Omental fat pad (tissue), 4 donors: ENCODE data around the gene SAMD4A. TPM values are rescaled to one million over a fixed set of nuclear protein-coding genes. Genes with fewer than 3 reads are reported as not detected.

Source experiments
- ATAC-seq: fragments of 150-250 bp; one replicate; pipeline ENCODE4 v1.9.1; 2016; ENCODE audit warnings: mild to moderate bottlenecking, moderate library complexity; ENCODE audit not compliant: low FRiP score
- DNase-seq: peaks from one replicate; pipeline ENCODE4 v3.0.0-alpha.2; 2019; ENCODE audit warnings: low spot score
- total RNA-seq, 4 donors: library from RNA; depleted of rRNA; stranded (reverse); fragments of >200 nt; gene quantifications; one replicate each; pipeline ENCODE4 v1.1.0, GENCODE V29; 2016
- TF ChIP-seq, protein P1 (sequence below), 3 donors: fragments of 450-650 bp; IDR thresholded peaks; one replicate each; pipeline ENCODE4 v1.5.1; 2016 to 2017; ENCODE audit warnings: antibody characterized with exemption in 3 of 3, mild to moderate bottlenecking in 3 of 3, moderate library complexity in 2 of 3

Gene SAMD4A
- total RNA-seq, 4 donors from 2014 or later: 33.9 to 116 (median 38.3) TPM

DNA sequence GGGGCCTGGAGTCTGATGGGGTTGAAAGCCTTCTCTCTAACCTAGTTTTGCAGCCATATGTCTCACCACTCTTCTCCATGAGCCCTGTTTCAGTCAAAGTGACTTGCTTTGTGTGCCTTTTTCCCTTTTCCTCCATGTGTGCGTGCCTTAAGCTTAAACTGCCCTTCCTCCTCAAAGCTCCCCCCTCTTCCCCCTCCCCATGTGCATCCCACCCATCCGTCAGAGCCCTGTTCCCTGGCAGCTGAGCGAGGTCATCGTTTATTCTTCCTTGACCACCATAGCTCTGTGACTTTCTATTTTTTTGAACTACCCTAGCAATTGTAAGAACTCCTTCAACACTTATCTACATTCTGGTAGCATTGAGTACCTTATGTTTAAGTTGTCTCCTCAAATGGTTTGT, 24.9 kb downstream of the SAMD4A start:
- no peak for ATAC-seq
- no peak for DNase-seq
- TF ChIP-seq, protein P1, sequence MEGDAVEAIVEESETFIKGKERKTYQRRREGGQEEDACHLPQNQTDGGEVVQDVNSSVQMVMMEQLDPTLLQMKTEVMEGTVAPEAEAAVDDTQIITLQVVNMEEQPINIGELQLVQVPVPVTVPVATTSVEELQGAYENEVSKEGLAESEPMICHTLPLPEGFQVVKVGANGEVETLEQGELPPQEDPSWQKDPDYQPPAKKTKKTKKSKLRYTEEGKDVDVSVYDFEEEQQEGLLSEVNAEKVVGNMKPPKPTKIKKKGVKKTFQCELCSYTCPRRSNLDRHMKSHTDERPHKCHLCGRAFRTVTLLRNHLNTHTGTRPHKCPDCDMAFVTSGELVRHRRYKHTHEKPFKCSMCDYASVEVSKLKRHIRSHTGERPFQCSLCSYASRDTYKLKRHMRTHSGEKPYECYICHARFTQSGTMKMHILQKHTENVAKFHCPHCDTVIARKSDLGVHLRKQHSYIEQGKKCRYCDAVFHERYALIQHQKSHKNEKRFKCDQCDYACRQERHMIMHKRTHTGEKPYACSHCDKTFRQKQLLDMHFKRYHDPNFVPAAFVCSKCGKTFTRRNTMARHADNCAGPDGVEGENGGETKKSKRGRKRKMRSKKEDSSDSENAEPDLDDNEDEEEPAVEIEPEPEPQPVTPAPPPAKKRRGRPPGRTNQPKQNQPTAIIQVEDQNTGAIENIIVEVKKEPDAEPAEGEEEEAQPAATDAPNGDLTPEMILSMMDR (IDR thresholded peaks at IDR 0.05): no peak

DNA sequence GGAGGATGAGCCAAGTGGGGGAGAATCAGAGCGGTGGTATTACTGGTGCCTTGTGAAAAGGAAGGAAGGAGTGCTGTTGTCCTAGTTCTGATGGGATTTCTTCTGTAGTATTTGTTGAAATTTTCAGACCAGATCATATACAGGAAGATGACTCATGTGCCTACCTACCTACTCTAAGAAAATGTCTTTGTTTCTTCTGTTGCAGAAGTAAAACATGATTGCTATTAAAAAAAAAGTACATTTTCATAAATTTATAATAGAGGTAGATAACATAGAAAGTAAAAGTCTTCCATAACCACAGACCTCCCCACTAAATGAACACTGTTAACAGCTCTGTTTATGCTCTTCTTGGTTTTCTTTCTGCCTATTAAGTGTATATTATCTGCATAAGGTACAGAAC, 26.9 kb downstream of the SAMD4A start:
- TF ChIP-seq, protein P1 (IDR thresholded peaks at IDR 0.05): no peak
- peak; percentile 29 for ATAC-seq
- DNase-seq: no peak

DNA sequence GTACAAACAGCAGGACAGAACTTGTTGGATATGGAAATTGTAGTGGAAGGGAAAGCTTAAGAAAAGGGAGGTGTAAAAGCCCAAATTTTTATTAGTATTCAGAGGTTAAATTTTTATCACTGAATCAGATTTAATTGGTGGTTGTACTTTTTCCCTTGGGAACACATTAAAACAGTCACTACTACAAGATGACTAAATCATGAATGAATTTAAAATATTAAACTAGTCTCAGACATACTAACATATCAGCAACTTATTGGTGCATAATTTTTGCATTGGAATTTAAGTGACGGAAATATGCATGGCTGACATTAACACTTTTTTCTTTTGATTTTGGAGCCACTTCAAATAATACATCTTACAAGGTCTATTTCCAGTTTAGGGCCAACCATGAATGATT, 27.6 kb downstream of the SAMD4A start:
- ATAC-seq (no peak), DNase-seq (no peak)
- TF ChIP-seq, protein P1 (IDR thresholded peaks at IDR 0.05): no peak

DNA sequence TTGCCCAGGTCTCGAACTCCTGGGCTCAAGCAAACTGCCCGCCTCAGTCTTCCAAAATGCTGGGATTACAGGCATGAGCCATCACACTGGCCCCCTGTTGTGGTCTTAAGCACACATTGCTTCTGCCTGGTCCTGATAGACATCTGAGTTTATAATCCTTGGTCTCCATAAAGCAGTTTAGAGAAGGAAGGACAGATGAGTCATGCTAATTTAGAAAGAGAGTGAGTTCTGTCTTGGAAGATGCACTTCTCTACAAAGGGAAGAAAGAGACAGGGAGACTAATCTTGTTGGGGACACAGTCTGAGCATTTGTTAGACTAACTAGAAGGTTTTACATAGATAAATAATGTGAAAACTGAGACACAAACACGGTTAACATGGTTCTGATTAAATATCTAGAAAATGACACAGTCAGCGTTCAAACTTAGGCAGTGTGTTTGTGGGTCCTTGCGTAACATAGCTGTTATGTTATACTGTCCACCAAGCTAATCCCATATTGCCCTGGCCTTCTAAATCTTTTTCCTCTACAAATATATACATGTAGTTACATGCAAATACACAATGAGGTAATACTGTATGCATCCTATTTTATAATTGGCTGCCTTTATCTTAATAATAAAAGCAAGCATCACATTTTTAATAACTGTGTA, 31.0 kb downstream of the SAMD4A start:
- ATAC-seq: no peak
- TF ChIP-seq, protein P1 (IDR thresholded peaks at IDR 0.05): no peak
- DNase-seq: no peak

DNA sequence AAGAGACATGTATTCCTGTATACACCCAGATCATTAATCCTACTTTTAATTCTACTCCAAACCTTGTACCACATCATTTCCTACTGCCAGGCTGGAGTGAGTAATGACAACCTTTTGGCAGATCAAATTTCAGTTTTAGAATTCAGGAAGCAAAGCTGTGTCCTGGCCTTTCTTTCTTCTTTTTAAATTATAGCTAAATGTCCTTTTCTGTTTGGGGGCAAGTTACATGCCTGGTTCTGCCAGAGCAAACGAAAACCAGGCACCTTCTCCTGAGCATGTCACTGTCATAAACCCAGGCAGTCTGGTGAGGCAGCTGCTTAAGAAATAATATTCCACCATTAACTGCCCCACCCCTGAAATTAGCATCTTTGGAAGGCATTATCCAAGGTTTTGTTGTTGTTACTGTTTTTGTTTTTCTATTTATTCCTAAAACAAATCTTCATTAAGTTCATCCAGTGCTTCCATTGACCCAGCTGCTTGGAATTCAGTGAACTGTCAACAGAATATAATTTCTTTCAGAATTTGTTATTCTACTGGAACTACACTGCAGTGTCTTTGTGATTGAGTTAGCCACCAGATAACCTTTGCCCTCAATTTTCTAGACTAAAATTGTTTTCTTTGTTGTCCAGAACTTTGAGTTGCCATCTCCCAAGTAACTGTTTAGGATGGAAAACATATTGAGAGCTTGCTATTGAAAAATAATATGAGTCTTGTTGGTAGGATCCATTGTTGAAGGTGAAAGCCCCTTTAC, 33.2 kb downstream of the SAMD4A start:
- TF ChIP-seq, protein P1 (IDR thresholded peaks at IDR 0.05): no peak
- ATAC-seq: no peak
- DNase-seq: no peak

DNA sequence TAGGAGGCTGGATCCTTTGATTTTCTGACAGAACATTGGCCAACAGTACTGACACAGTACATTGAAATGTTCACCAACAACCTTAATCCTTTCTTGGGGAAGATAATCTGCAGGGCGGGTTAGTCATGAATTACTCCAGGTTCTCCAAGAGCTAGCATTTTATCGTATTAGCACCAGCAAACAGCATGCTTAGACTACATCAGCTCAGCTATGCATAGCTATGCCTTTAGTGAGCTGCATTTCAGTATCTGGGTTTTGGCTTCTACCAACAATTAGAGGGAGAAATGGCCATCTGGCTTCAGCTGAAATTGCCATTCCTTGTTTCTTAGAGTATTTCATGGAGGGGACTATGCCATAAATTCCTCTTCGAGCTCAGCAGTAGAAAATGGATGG, 33.8 kb downstream of the SAMD4A start:
- ATAC-seq: no peak
- TF ChIP-seq, protein P1 (IDR thresholded peaks at IDR 0.05): no peak
- DNase-seq: no peak

DNA sequence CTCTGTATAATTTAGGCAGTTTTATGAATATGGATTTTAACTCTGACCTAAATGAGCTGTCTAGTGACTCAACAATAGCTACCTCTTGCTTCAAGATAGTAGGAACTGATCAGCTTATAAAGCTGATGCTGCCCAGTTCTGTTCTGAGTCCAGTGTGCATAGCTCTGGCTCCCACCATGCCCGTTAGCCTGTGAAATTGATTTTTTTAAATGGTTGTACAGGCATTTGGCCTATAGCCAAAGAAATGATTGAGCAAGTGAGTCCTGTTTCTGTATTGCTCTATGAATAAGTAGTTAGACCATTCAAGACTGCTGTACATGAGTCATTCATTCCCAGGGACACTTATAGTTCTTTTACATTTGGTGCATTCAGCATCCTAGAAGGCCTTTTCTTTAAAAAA, 36.4 kb downstream of the SAMD4A start:
- peak; percentile 52 for ATAC-seq
- DNase-seq: no peak
- TF ChIP-seq, protein P1 (IDR thresholded peaks at IDR 0.05): no peak
